Activated naive CD4-positive, alpha-beta T cell treated with anti-CD3 and anti-CD28 coated beads for 36 hours (primary cell): Measurements from ENCODE around the gene SLC22A14. TPM values are rescaled to one million over a fixed set of nuclear protein-coding genes. Genes with fewer than 3 reads are reported as not detected.
"Not testable (repeated sequence)": the region's sequence is repeated elsewhere in the genome, so short reads cannot be mapped to it uniquely, and the experiment has no call there.

Experiments
- CTCF ChIA-PET: fragments of 350-600 bp; sonication (Branson Sonifier 250); formaldehyde crosslinking; loops from one replicate; lab custom pipeline; 2021; ENCODE audit warnings: antibody characterized with exemption; lab: Charles Lee
- DNase-seq: peaks from one replicate; pipeline ENCODE4 v3.0.0-alpha.2; 2020
- H3K27ac Mint-ChIP-seq: one replicate; pipeline ENCODE4 v1.8.0; 2021; ENCODE audit warnings: mild to moderate bottlenecking, mixed read lengths
- H3K27me3 Mint-ChIP-seq: one replicate; pipeline ENCODE4 v1.8.0; 2021; ENCODE audit warnings: low read depth, mixed read lengths
- H3K36me3 Mint-ChIP-seq: one replicate; pipeline ENCODE4 v1.8.0; 2021; ENCODE audit warnings: low read depth, mixed read lengths
- H3K4me1 Mint-ChIP-seq: one replicate; pipeline ENCODE4 v1.8.0; 2021; ENCODE audit warnings: low read depth, mixed read lengths
- H3K4me3 Mint-ChIP-seq: one replicate; pipeline ENCODE4 v1.8.0; 2021; ENCODE audit warnings: mild to moderate bottlenecking, moderate library complexity, mixed read lengths
- H3K9me3 Mint-ChIP-seq: one replicate; pipeline ENCODE4 v1.8.0; 2021; ENCODE audit warnings: mixed read lengths
- intact Hi-C: fragments of 100-400 bp; cut with micrococcal nuclease; formaldehyde crosslinking; loops from one replicate; pipeline ENCODE4 v1.15.1; 2023
- total RNA-seq, 2 experiments: library from RNA; stranded (reverse); gene quantifications; one replicate each; pipeline ENCODE4 v1.2.3, GENCODE V29; 2021

Gene SLC22A14
- total RNA-seq, result not detected

- Mint-ChIP-seq H3K4me3 (no peak within 1 kb of the TSS), H3K27ac (peak within 1 kb of the TSS; percentile 24), H3K36me3 (no peaks in the 10 kb centered on the region), H3K9me3 (no peaks in the 10 kb centered on the region), H3K27me3 (no peaks in the 10 kb centered on the region), H3K4me1 (no peaks in the 10 kb centered on the region)
- CTCF ChIA-PET, result interaction anchor here (0.6 to 1.6 kb wide), 3 partner anchors 17 to 164 kb away, joined by 6 to 7 read pairs (median 7); partner anchors contain the start of gene OXSR1
- intact Hi-C loops, result loop anchor here (5.0 kb wide), 1 partner anchor 165 kb away; no protein-coding TSS in a partner anchor
- DNase-seq, result no peak
Measured at GRCh38 chr3:38281895-38282686, at the start of gene SLC22A14. Gene SLC22A14, plus strand, starts transcription at chr3:38282294. Its CDS starts 23,733 bp downstream, at chr3:38306027.

DNA sequence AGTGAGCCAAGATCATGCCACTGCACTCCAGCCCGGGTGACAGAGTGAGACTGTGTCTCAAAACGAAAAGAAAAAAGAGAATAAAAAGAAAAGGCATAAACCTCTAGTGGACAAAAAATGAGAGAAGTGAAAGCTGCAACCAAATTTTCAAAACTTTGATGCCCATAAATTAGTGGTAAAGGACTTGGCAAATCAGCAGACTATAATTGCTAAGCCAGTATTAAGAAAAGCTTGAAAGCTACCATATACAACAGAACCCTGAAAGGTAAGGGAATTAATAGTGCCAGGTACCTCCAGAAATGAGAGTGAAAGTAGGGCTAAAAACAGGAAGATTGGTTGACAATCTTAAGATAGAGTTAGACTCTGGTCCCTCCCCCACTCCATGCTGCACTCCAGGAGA lies 49.4 kb upstream of the SLC22A14 start:
- H3K27me3 Mint-ChIP-seq, result no peaks in the 10 kb centered on the region
- H3K36me3 Mint-ChIP-seq, result peaks cover 58% of the 10 kb centered on the region
- intact Hi-C loops, result no loop called here
- DNase-seq, result no peak
- CTCF ChIA-PET, result no interaction called here
- no peak overlapping the region for H3K27ac Mint-ChIP-seq
- H3K4me3 Mint-ChIP-seq, result no peak overlapping the region
- H3K4me1 Mint-ChIP-seq, result peaks cover 7% of the 10 kb centered on the region
- H3K9me3 Mint-ChIP-seq, result peaks cover 5% of the 10 kb centered on the region

DNA sequence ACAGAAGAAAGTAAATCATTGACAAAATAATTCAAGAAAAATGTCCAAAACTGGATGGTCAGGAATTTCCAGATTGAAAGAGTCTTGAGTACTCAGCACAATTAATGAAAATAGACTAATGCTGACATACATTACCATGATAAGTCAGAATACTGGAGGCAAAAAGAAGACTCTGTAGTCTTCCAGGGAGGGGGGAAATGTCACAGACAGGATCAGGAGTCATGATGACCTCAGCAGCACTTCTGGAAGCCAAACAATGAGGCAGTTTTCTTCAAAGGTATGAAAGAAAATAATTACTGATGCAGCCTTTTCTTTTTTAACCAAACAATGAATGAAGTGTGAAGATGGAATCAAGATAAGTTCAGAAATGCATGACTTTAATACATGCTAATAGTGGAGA lies 46.6 kb upstream of the SLC22A14 start:
- H3K27ac Mint-ChIP-seq, result no peak overlapping the region

GRCh38 chr3:38238416-38239008 lies 43.6 kb upstream of the SLC22A14 start:
- peaks cover 11% of the 10 kb centered on the region for H3K9me3 Mint-ChIP-seq
- H3K4me1 Mint-ChIP-seq, result no peaks in the 10 kb centered on the region
- CTCF ChIA-PET, result interaction anchor here (0.7 to 1.1 kb wide), 2 partner anchors 99 to 283 kb away, joined by 3 to 4 read pairs; no protein-coding TSS in a partner anchor
- no peak overlapping the region for H3K4me3 Mint-ChIP-seq
- H3K27ac Mint-ChIP-seq, result no peak overlapping the region
- peaks cover 67% of the 10 kb centered on the region for H3K36me3 Mint-ChIP-seq
- intact Hi-C loops, result no loop called here
- DNase-seq, result no peak
- H3K27me3 Mint-ChIP-seq, result no peaks in the 10 kb centered on the region

More for the DNA sequence above, 46.6 kb upstream of the SLC22A14 start:
- CTCF ChIA-PET, result no interaction called here
- no peak for DNase-seq
- H3K27me3 Mint-ChIP-seq, result no peaks in the 10 kb centered on the region
- no peaks in the 10 kb centered on the region for H3K4me1 Mint-ChIP-seq
- intact Hi-C loops, result no loop called here
- no peak overlapping the region for H3K4me3 Mint-ChIP-seq
- H3K36me3 Mint-ChIP-seq, result peaks cover 71% of the 10 kb centered on the region
- peaks cover 11% of the 10 kb centered on the region for H3K9me3 Mint-ChIP-seq

DNA sequence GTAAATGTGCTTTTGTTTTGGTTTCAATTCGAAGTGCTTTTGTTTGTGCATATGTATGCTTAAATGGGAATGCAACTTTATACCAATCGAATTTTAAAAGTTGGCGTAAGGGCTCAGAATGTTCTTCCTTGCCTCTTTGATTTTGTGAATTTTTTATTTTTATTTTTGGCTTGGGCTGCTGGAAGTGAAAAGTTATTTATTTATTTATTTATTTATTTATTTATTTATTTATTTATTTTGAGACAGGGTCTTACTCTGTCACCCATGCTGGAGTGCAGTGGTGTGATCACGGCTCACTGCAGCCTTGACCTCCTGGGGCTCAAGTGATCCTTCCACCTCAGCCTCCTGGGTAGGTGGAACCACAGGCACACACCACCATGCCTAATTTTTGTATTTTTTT lies 39.3 kb upstream of the SLC22A14 start:
- H3K27ac Mint-ChIP-seq, DNase-seq, intact Hi-C loops, H3K9me3 Mint-ChIP-seq, H3K4me1 Mint-ChIP-seq, H3K27me3 Mint-ChIP-seq, H3K4me3 Mint-ChIP-seq: not testable (repeated sequence)
- peaks cover 47% of the 10 kb centered on the region for H3K36me3 Mint-ChIP-seq
- CTCF ChIA-PET, result interaction anchor here (1.3 kb wide), 1 partner anchor 104 kb away, joined by 5 read pairs; the partner anchor contains the start of gene XYLB

DNA sequence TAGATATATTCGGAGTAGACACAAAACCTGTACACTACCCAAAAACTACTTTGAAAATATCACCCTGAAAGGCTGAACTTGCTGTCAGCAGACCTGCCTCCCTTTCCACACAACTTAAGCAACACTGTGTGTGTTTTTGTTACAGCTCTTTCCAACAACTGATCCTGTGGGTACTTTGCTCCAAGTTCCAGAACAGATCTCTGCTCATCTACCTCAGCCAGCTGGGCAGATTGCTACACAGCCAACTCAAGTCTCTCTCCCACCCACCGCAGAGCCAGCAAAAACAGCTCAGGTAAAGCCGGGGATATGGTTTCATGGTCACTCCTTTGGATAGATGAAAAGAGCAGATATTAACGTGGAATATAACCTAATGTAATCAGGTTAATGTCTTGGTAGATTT lies 36.2 kb upstream of the SLC22A14 start:
- intact Hi-C loops, result no loop called here
- no peak for DNase-seq
- H3K4me1 Mint-ChIP-seq, result no peaks in the 10 kb centered on the region
- CTCF ChIA-PET, result no interaction called here
- H3K27ac Mint-ChIP-seq, result no peak overlapping the region
- no peak overlapping the region for H3K4me3 Mint-ChIP-seq
- H3K9me3 Mint-ChIP-seq, result no peaks in the 10 kb centered on the region
- peaks cover 33% of the 10 kb centered on the region for H3K36me3 Mint-ChIP-seq
- no peaks in the 10 kb centered on the region for H3K27me3 Mint-ChIP-seq

GRCh38 chr3:38247366-38248035 lies 34.6 kb upstream of the SLC22A14 start:
- Mint-ChIP-seq H3K27me3 (no peaks in the 10 kb centered on the region), H3K4me1 (no peaks in the 10 kb centered on the region), H3K36me3 (peaks cover 40% of the 10 kb centered on the region), H3K4me3 (no peak overlapping the region), H3K9me3 (no peaks in the 10 kb centered on the region), H3K27ac (no peak overlapping the region)
- DNase-seq, result no peak
- intact Hi-C loops, result no loop called here
- CTCF ChIA-PET, result interaction anchor here (1.5 kb wide), 1 partner anchor 130 kb away, joined by 5 read pairs; no protein-coding TSS in a partner anchor

GRCh38 chr3:38250198-38250597 lies 31.9 kb upstream of the SLC22A14 start:
- no peak for DNase-seq
- H3K27me3 Mint-ChIP-seq, result no peaks in the 10 kb centered on the region
- no peak overlapping the region for H3K4me3 Mint-ChIP-seq
- peaks cover 9% of the 10 kb centered on the region for H3K4me1 Mint-ChIP-seq
- intact Hi-C loops, result no loop called here
- no peak overlapping the region for H3K27ac Mint-ChIP-seq
- H3K9me3 Mint-ChIP-seq, result no peaks in the 10 kb centered on the region
- H3K36me3 Mint-ChIP-seq, result peaks cover 52% of the 10 kb centered on the region
- CTCF ChIA-PET, result interaction anchor here (1.4 kb wide), 1 partner anchor 24 kb away, joined by 4 read pairs; no protein-coding TSS in a partner anchor

DNA sequence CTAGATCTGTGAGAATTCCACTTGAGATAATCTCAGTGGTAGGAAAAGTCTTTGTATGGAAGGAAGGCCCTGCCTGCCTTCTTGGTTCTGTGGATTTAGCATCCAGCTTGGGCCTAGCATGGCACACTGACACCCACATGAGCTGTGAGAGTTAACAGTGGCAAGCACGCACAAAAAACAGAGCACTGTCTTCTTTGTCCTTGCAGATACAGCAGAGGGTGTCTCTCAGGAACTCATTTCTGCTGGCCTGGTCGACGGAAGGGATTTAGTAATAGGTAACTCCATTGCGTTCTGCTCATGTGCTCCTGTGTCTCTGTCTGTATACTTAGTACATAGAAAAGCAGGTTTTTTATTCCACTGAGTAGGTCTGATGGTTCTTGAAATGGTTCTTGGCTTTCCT lies 30.9 kb upstream of the SLC22A14 start:
- peaks cover 50% of the 10 kb centered on the region for H3K36me3 Mint-ChIP-seq
- H3K9me3 Mint-ChIP-seq, result no peaks in the 10 kb centered on the region
- intact Hi-C loops, result no loop called here
- no peak for DNase-seq
- no peaks in the 10 kb centered on the region for H3K27me3 Mint-ChIP-seq
- no peak overlapping the region for H3K4me3 Mint-ChIP-seq
- CTCF ChIA-PET, result interaction anchor here (1.4 kb wide), 1 partner anchor 25 kb away, joined by 4 read pairs; no protein-coding TSS in a partner anchor
- peaks cover 15% of the 10 kb centered on the region for H3K4me1 Mint-ChIP-seq
- H3K27ac Mint-ChIP-seq, result no peak overlapping the region

DNA sequence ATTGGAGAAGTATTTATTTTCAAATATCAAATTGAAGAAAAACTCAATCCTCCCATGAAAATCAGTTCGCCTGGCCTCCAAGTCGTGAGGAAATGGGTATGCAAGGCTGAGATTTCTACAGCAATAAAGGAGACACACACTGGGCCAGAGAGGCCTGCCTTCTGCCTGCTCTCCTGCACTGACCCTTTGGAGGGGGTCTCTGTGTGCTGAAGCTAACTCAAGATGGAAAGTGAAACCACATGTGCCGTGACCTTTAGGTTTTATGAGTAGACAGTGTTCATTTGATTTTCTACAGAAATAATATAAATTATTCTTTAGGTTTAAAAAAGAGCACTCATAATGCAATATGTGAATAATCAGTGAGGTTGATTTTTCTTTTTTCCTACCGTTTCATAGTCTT lies 28.4 kb upstream of the SLC22A14 start:
- no peak overlapping the region for H3K4me3 Mint-ChIP-seq
- intact Hi-C loops, result no loop called here
- CTCF ChIA-PET, result no interaction called here
- DNase-seq, result no peak
- peaks cover 35% of the 10 kb centered on the region for H3K36me3 Mint-ChIP-seq
- no peaks in the 10 kb centered on the region for H3K27me3 Mint-ChIP-seq
- no peak overlapping the region for H3K27ac Mint-ChIP-seq
- H3K4me1 Mint-ChIP-seq, result peaks cover 30% of the 10 kb centered on the region
- no peaks in the 10 kb centered on the region for H3K9me3 Mint-ChIP-seq

- CTCF ChIA-PET, result no interaction called here
- peaks cover 34% of the 10 kb centered on the region for H3K4me1 Mint-ChIP-seq
- H3K36me3 Mint-ChIP-seq, result peaks cover 31% of the 10 kb centered on the region
- no peak overlapping the region for H3K27ac Mint-ChIP-seq
- H3K27me3 Mint-ChIP-seq, result no peaks in the 10 kb centered on the region
- H3K4me3 Mint-ChIP-seq, result no peak overlapping the region
- no peaks in the 10 kb centered on the region for H3K9me3 Mint-ChIP-seq
- intact Hi-C loops, result no loop called here
- no peak for DNase-seq
Measured at GRCh38 chr3:38254872-38255271, 27.2 kb upstream of the SLC22A14 start.

DNA sequence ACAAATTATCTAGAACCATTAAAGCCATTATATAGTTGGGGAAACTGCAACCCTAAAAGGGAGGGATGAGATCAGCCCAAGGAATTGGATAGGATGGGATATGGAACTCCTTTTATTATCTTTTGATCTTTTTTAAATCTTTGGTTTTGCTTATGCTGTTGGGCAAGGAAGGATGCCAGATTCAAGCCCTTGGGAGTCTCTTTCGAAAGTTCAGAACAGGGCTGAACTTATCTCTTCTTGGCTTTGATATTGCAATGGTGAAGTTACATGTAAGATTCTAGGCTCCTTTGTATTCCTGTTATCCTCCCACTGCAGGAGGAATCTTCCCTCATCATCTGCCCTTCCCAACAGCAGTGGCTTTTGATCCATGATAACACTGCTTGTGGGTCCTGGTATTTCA lies 26.5 kb upstream of the SLC22A14 start:
- peaks cover 35% of the 10 kb centered on the region for H3K4me1 Mint-ChIP-seq
- H3K36me3 Mint-ChIP-seq, result peaks cover 30% of the 10 kb centered on the region
- H3K27ac Mint-ChIP-seq, result no peak overlapping the region
- CTCF ChIA-PET, result interaction anchor here (0.7 to 1.2 kb wide), 3 partner anchors 17 to 359 kb away, joined by 3 to 4 read pairs (median 3); no protein-coding TSS in a partner anchor
- no peak overlapping the region for H3K4me3 Mint-ChIP-seq
- H3K9me3 Mint-ChIP-seq, result no peaks in the 10 kb centered on the region
- DNase-seq, result no peak
- intact Hi-C loops, result no loop called here
- no peaks in the 10 kb centered on the region for H3K27me3 Mint-ChIP-seq
